ENCODE results near the gene NARS2. TPM values are rescaled to one million over a fixed set of nuclear protein-coding genes. Genes with fewer than 3 reads are reported as not detected.

Gene NARS2
- total and polyA plus RNA-seq, 10 of the 15 experiments (the other 5 are each of a cell fraction or from before 2014, with no cell fraction given) = 22.2 to 45.3 (median 36.3) TPM

DNA sequence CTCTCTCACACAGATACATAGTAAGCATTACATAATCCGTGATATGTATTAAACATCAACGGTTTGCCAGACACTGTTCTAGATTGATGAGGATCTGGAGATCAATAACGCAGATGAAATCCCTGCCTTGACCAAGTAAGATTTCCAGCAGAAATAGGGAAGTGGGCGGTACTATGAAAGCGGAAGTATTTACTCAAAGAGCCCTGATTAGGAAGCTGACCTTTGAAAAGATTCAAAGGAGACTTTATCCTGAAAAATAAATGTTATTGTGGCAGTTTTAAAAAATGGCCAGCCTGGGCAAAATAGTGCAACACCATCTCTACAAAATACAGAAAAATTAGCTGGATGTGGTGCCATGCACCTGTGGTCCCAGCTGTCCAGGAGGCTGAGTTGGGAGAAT is 183.9 kb downstream of the NARS2 start:
- Histone ChIP-seq H3K79me2 (ENCODE audit: control insufficient read depth, insufficient read depth, low read length) (no peaks in the 10 kb centered on the region), H3K36me3 (ENCODE audit: control insufficient read depth in 2 of 2, insufficient read depth in 2 of 2, low read length in 1 of 2) (no peaks in the 10 kb centered on the region), H3K4me1 (ENCODE audit: control insufficient read depth, insufficient read depth, low read length) (no peaks in the 10 kb centered on the region), H3K27ac (ENCODE audit: control insufficient read depth, insufficient read depth) (no peak overlapping the region), H3K27me3 (replicated peaks in 1 of 2; ENCODE audit: control insufficient read depth in 2 of 2, insufficient read depth in 2 of 2, low read length in 1 of 2) (no peaks in the 10 kb centered on the region), H3K4me3 (no peak overlapping the region), H3K9ac (ENCODE audit: control insufficient read depth, insufficient read depth, low read length) (no peak overlapping the region), H2AFZ (ENCODE audit: control insufficient read depth, low read depth, low read length) (no peak overlapping the region), H4K20me1 (ENCODE audit: control insufficient read depth, insufficient read depth) (no peaks in the 10 kb centered on the region), H3K4me2 (ENCODE audit: control insufficient read depth, insufficient read depth) (no peak overlapping the region), H3K9me3 (replicated peaks; ENCODE audit: control insufficient read depth, insufficient read depth, low read length) (peaks cover 2% of the 10 kb centered on the region; the same call in 1 of the 3 replicates)
- DNase-seq (ENCODE audit: low read depth, low spot score) = no peak
- no TSS peak for BruUV-seq (replicated peaks)
- no peak for TF ChIP-seq KLF5 (IDR thresholded peaks at IDR 0.05; ENCODE audit: partially characterized antibody)
- no peak for TF ChIP-seq HDAC2 (IDR thresholded peaks at IDR 0.05)
- TF ChIP-seq, protein P1, sequence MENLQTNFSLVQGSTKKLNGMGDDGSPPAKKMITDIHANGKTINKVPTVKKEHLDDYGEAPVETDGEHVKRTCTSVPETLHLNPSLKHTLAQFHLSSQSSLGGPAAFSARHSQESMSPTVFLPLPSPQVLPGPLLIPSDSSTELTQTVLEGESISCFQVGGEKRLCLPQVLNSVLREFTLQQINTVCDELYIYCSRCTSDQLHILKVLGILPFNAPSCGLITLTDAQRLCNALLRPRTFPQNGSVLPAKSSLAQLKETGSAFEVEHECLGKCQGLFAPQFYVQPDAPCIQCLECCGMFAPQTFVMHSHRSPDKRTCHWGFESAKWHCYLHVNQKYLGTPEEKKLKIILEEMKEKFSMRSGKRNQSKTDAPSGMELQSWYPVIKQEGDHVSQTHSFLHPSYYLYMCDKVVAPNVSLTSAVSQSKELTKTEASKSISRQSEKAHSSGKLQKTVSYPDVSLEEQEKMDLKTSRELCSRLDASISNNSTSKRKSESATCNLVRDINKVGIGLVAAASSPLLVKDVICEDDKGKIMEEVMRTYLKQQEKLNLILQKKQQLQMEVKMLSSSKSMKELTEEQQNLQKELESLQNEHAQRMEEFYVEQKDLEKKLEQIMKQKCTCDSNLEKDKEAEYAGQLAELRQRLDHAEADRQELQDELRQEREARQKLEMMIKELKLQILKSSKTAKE (IDR thresholded peaks at IDR 0.05; ENCODE audit: low read depth, poor library complexity, severe bottlenecking) = no peak
- TF ChIP-seq SPI1 (IDR thresholded peaks at IDR 0.05; ENCODE audit: borderline replicate concordance, insufficient read depth, low read depth, low read length) = no peak
- no peak for TF ChIP-seq GABPA (IDR thresholded peaks at IDR 0.05; ENCODE audit: low read depth)
- TF ChIP-seq, protein P2, sequence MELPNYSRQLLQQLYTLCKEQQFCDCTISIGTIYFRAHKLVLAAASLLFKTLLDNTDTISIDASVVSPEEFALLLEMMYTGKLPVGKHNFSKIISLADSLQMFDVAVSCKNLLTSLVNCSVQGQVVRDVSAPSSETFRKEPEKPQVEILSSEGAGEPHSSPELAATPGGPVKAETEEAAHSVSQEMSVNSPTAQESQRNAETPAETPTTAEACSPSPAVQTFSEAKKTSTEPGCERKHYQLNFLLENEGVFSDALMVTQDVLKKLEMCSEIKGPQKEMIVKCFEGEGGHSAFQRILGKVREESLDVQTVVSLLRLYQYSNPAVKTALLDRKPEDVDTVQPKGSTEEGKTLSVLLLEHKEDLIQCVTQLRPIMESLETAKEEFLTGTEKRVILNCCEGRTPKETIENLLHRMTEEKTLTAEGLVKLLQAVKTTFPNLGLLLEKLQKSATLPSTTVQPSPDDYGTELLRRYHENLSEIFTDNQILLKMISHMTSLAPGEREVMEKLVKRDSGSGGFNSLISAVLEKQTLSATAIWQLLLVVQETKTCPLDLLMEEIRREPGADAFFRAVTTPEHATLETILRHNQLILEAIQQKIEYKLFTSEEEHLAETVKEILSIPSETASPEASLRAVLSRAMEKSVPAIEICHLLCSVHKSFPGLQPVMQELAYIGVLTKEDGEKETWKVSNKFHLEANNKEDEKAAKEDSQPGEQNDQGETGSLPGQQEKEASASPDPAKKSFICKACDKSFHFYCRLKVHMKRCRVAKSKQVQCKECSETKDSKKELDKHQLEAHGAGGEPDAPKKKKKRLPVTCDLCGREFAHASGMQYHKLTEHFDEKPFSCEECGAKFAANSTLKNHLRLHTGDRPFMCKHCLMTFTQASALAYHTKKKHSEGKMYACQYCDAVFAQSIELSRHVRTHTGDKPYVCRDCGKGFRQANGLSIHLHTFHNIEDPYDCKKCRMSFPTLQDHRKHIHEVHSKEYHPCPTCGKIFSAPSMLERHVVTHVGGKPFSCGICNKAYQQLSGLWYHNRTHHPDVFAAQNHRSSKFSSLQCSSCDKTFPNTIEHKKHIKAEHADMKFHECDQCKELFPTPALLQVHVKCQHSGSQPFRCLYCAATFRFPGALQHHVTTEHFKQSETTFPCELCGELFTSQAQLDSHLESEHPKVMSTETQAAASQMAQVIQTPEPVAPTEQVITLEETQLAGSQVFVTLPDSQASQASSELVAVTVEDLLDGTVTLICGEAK (IDR thresholded peaks at IDR 0.05; ENCODE audit: borderline replicate concordance) = no peak
- TF ChIP-seq SMC3 (IDR thresholded peaks at IDR 0.05; ENCODE audit: borderline replicate concordance, low read length) = no peak
- TF ChIP-seq SUZ12 (IDR thresholded peaks at IDR 0.05; ENCODE audit: unreplicated experiment) = no peak
- TF ChIP-seq STAT3 (IDR thresholded peaks at IDR 0.05; ENCODE audit: low read depth, low read length) = no peak
- TF ChIP-seq RBBP5 (conservative IDR thresholded peaks at IDR 0.05) = no peak
- TF ChIP-seq MTA3 (IDR thresholded peaks at IDR 0.05; ENCODE audit: borderline replicate concordance, low read length) = no peak
- TF ChIP-seq RCOR1 (conservative IDR thresholded peaks at IDR 0.05; ENCODE audit: low read depth, low read length) = no peak
- no peak for TF ChIP-seq YY1 (IDR thresholded peaks at IDR 0.05; ENCODE audit: low read depth, low read length)
- TF ChIP-seq ETV6 (conservative IDR thresholded peaks at IDR 0.05 in 1 of 2, IDR thresholded peaks at IDR 0.05 in 1 of 2; ENCODE audit: borderline replicate concordance in 1 of 2, low read depth in 1 of 2) = no peak
- TF ChIP-seq, protein P3, sequence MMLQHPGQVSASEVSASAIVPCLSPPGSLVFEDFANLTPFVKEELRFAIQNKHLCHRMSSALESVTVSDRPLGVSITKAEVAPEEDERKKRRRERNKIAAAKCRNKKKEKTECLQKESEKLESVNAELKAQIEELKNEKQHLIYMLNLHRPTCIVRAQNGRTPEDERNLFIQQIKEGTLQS (IDR thresholded peaks at IDR 0.05; ENCODE audit: borderline replicate concordance, extremely low read depth, low read depth, low read length) = no peak
- no peak for TF ChIP-seq ASH2L (IDR thresholded peaks at IDR 0.05; ENCODE audit: borderline replicate concordance, low read depth)
- in situ Hi-C loops (cut with MboI) = no loop called here
- intact Hi-C loops (cut with micrococcal nuclease; ENCODE audit: unreplicated experiment) = no loop called here
- CTCF ChIA-PET = no interaction called here
- RAD21 ChIA-PET (ENCODE audit: unreplicated experiment) = no interaction called here
- 63% methylated on average over 5 of the region's 5 CpGs for WGBS (ENCODE audit: insufficient coverage, insufficient replicate concordance, low lambda C conversion rate, missing lambda C conversion rate)
- ATAC-seq = no peak
- POLR2A ChIA-PET = no interaction called here
- SMC1A ChIA-PET (ENCODE audit: uncharacterized antibody, unreplicated experiment) = interaction anchor here (1.6 kb wide), 1 partner anchor 36 kb away, joined by 4 read pairs; no protein-coding TSS in a partner anchor
- FAIRE-seq = no peak
